H1 (cell line): ENCODE data around the gene FCRLB. TPM values are rescaled to one million over a fixed set of nuclear protein-coding genes. Genes with fewer than 3 reads are reported as not detected.

ENCODE experiments used
- MAFK ChIP-seq: IDR thresholded peaks from 2 replicates; pipeline ENCODE4 v1.6.1; 2012; ENCODE audit warnings: low read depth, mild to moderate bottlenecking, improper control_type of control experiment, low read length
- polyA plus RNA-seq, 7 experiments: library from polyadenylated mRNA; depleted of rRNA in 3 of 7; stranded (reverse) in 5 of 7; unstranded in 2 of 7; fragments of >200 nt in 5 of 7; fragments of 200-250 nt in 2 of 7; gene quantifications; 1 replicate in 5 of 7; 2 replicates in 1 of 7; 4 replicates in 1 of 7; pipeline versions ENCODE4 v1.2.1 to v1.2.3, GENCODE V29; 2011 to 2013; ENCODE audit warnings: missing spikeins in 2 of 7, mixed read lengths in 2 of 7
- total RNA-seq: library from RNA; stranded (reverse); fragmentation: NEBNext Ultra II Directional; extraction: Animal tissue kit (Norgen Biotek cat#: 25700); gene quantifications from 2 replicates; pipeline ENCODE4 v1.2.1, GENCODE V29; 2021

The FCRLB gene
- total and polyA plus RNA-seq, 2 of the 8 experiments (the other 6 are each of a cell fraction or from before 2014, with no cell fraction given): 0.14 to 0.24 TPM

DNA sequence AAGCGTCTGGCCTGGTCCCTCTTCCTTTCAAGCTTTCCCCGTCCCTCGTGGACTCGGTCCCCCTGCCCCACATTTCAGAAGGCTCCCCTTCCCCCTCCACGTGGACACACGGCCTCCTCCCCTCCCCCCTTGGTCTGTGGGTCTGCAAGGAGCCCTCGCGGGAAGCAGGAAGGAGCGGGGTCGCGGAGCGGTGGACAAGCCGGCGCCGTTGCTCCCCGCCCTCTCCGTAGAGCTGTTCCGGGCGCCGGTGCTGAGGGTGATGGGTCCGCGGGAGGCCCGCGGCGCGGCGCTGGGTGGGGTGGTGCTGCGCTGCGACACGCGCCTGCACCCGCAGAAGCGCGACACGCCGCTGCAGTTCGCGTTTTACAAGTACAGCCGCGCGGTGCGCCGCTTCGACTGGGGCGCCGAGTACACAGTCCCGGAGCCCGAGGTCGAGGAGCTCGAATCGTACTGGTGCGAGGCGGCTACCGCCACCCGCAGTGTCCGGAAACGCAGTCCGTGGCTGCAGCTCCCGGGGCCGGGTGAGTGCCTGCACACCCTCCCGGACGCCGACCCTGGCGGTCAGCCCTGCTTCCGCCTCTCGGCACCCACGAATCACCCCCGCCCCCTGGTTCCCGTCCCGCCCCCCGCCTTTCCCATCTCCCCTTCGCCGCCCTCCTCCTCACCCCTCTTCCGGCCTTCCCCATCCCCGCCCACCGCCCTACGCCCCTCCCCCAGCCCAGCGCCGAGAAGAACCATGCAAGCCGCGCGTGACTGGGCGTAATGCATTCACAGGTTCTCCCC, 5.3 kb downstream of the FCRLB start (continued):
- no peak for TF ChIP-seq MAFK
